ENCODE measurements around the gene SULF2. TPM values are rescaled to one million over a fixed set of nuclear protein-coding genes. Genes with fewer than 3 reads are reported as not detected.

Gene SULF2
- total and polyA plus RNA-seq, 2 of the 4 experiments (the other 2 are of a cell fraction) = 0.54 to 0.77 TPM

DNA sequence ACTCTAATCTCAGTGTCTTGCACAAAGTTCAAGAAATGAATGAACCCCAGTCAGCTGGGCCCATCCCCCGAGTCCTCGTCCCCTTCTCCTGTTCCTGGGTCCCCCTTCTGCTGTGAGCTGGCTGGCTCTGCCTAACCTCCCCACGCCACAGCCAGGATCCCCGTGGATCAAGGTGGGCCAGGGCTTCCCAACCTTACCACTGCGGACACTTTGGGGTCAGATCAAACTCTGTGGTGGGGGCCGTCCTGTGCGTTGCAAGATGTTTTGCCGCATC is 116.2 kb downstream of the SULF2 start:
- no peak overlapping the region for H2BK5ac ChIP-seq (ENCODE audit: low read depth, low read length, poor library complexity, severe bottlenecking)
- H4K8ac ChIP-seq (ENCODE audit: low read depth in 2 of 2, low read length in 2 of 2) = no peak overlapping the region
- intact Hi-C loops (cut with micrococcal nuclease) (no loop called here), in situ Hi-C loops (cut with MboI; ENCODE audit: low sequenced_read_pairs) (loop anchor here (25.0 kb wide), 1 partner anchor 1243 kb away; the partner anchor contains the start of gene ARFGEF2), dilution Hi-C loops (cut with HindIII; ENCODE audit: low sequenced_read_pairs, unreplicated experiment) (no loop called here)
- no peak overlapping the region for H3K18ac ChIP-seq (ENCODE audit: low read depth, low read length)
- no peaks in the 10 kb centered on the region for H3K79me1 ChIP-seq (ENCODE audit: low read depth in 1 of 2, low read length in 2 of 2)
- no peaks in the 10 kb centered on the region for H3K4me1 ChIP-seq (ENCODE audit: control insufficient read depth, insufficient read depth, low read length)
- no peaks in the 10 kb centered on the region for H4K20me1 ChIP-seq (ENCODE audit: insufficient read depth, low read length)
- no peaks in the 10 kb centered on the region for H3K9me1 ChIP-seq (ENCODE audit: insufficient read depth, low read length)
- H3K4ac ChIP-seq (ENCODE audit: low read depth, low read length) = no peak overlapping the region
- H3K56ac ChIP-seq (ENCODE audit: extremely low read depth, insufficient read depth, low read length) = no peak overlapping the region
- H3K27me3 ChIP-seq (ENCODE audit: control insufficient read depth, insufficient read depth, low read length) = peaks cover 8% of the 10 kb centered on the region
- no peak overlapping the region for H2BK120ac ChIP-seq (ENCODE audit: low read depth, low read length)
- no peak overlapping the region for H3K4me2 ChIP-seq (ENCODE audit: low read depth, low read length)
- BruUV-seq (replicated peaks) = no TSS peak
- H3K9me3 ChIP-seq (ENCODE audit: control insufficient read depth, insufficient read depth, low read length) = no peaks in the 10 kb centered on the region
- ATAC-seq (ENCODE audit: low read depth) (no peak), DNase-seq (no peak)
- no peak overlapping the region for H3K9ac ChIP-seq (ENCODE audit: low read depth, low read length)
- no peak overlapping the region for H2BK15ac ChIP-seq (ENCODE audit: low read depth, low read length)
- TF ChIP-seq SMC3 (IDR thresholded peaks at IDR 0.05; ENCODE audit: low read depth, low read length) = no peak
- TF ChIP-seq, protein P1, sequence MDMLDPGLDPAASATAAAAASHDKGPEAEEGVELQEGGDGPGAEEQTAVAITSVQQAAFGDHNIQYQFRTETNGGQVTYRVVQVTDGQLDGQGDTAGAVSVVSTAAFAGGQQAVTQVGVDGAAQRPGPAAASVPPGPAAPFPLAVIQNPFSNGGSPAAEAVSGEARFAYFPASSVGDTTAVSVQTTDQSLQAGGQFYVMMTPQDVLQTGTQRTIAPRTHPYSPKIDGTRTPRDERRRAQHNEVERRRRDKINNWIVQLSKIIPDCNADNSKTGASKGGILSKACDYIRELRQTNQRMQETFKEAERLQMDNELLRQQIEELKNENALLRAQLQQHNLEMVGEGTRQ (IDR thresholded peaks at IDR 0.05; ENCODE audit: low read depth, low read length) = no peak
- TF ChIP-seq, protein P2, sequence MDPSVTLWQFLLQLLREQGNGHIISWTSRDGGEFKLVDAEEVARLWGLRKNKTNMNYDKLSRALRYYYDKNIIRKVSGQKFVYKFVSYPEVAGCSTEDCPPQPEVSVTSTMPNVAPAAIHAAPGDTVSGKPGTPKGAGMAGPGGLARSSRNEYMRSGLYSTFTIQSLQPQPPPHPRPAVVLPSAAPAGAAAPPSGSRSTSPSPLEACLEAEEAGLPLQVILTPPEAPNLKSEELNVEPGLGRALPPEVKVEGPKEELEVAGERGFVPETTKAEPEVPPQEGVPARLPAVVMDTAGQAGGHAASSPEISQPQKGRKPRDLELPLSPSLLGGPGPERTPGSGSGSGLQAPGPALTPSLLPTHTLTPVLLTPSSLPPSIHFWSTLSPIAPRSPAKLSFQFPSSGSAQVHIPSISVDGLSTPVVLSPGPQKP (IDR thresholded peaks at IDR 0.05; ENCODE audit: borderline replicate concordance, low read depth, low read length) = no peak
- no peak overlapping the region for H4K91ac ChIP-seq (ENCODE audit: insufficient read depth, low read depth, low read length)
- no peak overlapping the region for H2AFZ ChIP-seq (replicated peaks; ENCODE audit: low read length, poor library complexity)
- CTCF ChIA-PET = interaction anchor here (1.1 kb wide), 1 partner anchor 626 kb away, joined by 3 read pairs; no protein-coding TSS in a partner anchor
- H3K14ac ChIP-seq (replicated peaks; ENCODE audit: low read depth, low read length) = no peak overlapping the region
- H3K23ac ChIP-seq (ENCODE audit: low read depth, low read length) = no peak overlapping the region
- POLR2A ChIA-PET (ENCODE audit: unreplicated experiment) = no interaction called here
- no peak overlapping the region for H2BK20ac ChIP-seq (ENCODE audit: low read depth, low read length)
- H3K27ac ChIP-seq (ENCODE audit: insufficient read depth, low read length) = no peak overlapping the region
- WGBS, 2 experiments (ENCODE audit: extremely low coverage in 2 of 2, insufficient read length in 1 of 2) = 79% methylated on average over 3 of the region's 8 CpGs; no CpG with 5 or more reads in 1 of the 2 experiments
- no peak overlapping the region for H2AK5ac ChIP-seq (ENCODE audit: low read depth, low read length)
- H3K4me3 ChIP-seq (ENCODE audit: insufficient read depth, low read depth, low read length) = no peak overlapping the region
- no peak overlapping the region for H2AK9ac ChIP-seq (replicated peaks; ENCODE audit: low read depth, low read length, poor library complexity)
- H3K36me3 ChIP-seq (ENCODE audit: control insufficient read depth, insufficient read depth, low read length) = no peaks in the 10 kb centered on the region
- H4K5ac ChIP-seq (ENCODE audit: low read depth, low read length) = no peak overlapping the region

Measured in IMR-90 (cell line).